Endothelial cell of umbilical vein (primary cell): ENCODE results near the gene PSMB2. TPM values are rescaled to one million over a fixed set of nuclear protein-coding genes. Genes with fewer than 3 reads are reported as not detected.

Source experiments
- BruUV-seq: library from RNA; stranded (reverse); fragments of 400-500 nt; replicated peaks from 2 replicates; lab custom pipeline; 2021; lab: Mats Ljungman, UMichigan
- CTCF ChIA-PET: fragments of 300-600, 350-600 bp; sonication (Branson Sonifier 250); formaldehyde crosslinking; loops from one replicate; lab custom pipeline; 2021; ENCODE audit warnings: antibody characterized with exemption, inconsistent platforms; lab: Charles Lee
- POLR2A ChIA-PET: fragments of 300-600, 350-600 bp; sonication (Branson Sonifier 250); formaldehyde crosslinking; loops from one replicate; lab custom pipeline; 2021; ENCODE audit warnings: antibody characterized with exemption, inconsistent platforms; lab: Charles Lee
- DNase-seq: peaks from one replicate; pipeline ENCODE4 v3.0.0-alpha.2; 2011; ENCODE audit warnings: low read depth, low spot score
- FAIRE-seq: peaks from 2 replicates; lab custom pipeline; 2011; peaks lifted over from hg19 to GRCh38; lab: Jason Lieb, UNC
- H2AFZ ChIP-seq: 2 replicates; pipeline ENCODE4 v1.6.0; 2012; ENCODE audit warnings: low read depth, low read length, control low read depth, inconsistent platforms
- H3K27ac ChIP-seq: 2 replicates; pipeline ENCODE4 v1.5.1; 2011; ENCODE audit warnings: low read depth, mild to moderate bottlenecking, control low read depth, low read length, moderate library complexity; ENCODE audit not compliant: insufficient read depth
- H3K27me3 ChIP-seq, 2 experiments: 2 replicates each; pipeline versions ENCODE4 v1.6.0 to v1.6.1; 2011; ENCODE audit warnings: low read length in 2 of 2, mixed read lengths in 1 of 2; ENCODE audit not compliant: control insufficient read depth in 2 of 2, insufficient read depth in 2 of 2
- H3K36me3 ChIP-seq, 2 experiments: 2 replicates in 1 of 2; 3 replicates in 1 of 2; pipeline ENCODE4 v1.5.1; 2011; ENCODE audit warnings: low read length in 2 of 2, mild to moderate bottlenecking in 1 of 2, moderate library complexity in 1 of 2; ENCODE audit not compliant: control insufficient read depth in 2 of 2, insufficient read depth in 2 of 2; ENCODE audit errors: extremely low read depth in 1 of 2
- H3K4me1 ChIP-seq: 3 replicates; pipeline ENCODE4 v1.5.1; 2011; ENCODE audit warnings: mild to moderate bottlenecking, low read length; ENCODE audit not compliant: control insufficient read depth, insufficient read depth; ENCODE audit errors: extremely low read depth
- H3K4me2 ChIP-seq: 2 replicates; pipeline ENCODE4 v1.6.1; 2011; ENCODE audit warnings: low read length, control low read depth, mixed read lengths; ENCODE audit not compliant: insufficient read depth
- H3K4me3 ChIP-seq, 3 experiments: fragments of 200-600 bp in 1 of 3; sonication (generic), shearing (Covaris generic) in 1 of 3; replicated peaks in 1 of 3; 2 replicates each; pipeline ENCODE4 v1.5.1; 2011 to 2016; ENCODE audit warnings: control low read depth in 3 of 3, low read length in 3 of 3, mild to moderate bottlenecking in 2 of 3, inconsistent platforms in 1 of 3, low read depth in 1 of 3, moderate library complexity in 1 of 3; ENCODE audit not compliant: insufficient read depth in 1 of 3
- H3K79me2 ChIP-seq: 2 replicates; pipeline ENCODE4 v1.6.0; 2012; ENCODE audit warnings: low read length, inconsistent platforms; ENCODE audit not compliant: control insufficient read depth, insufficient read depth
- H3K9ac ChIP-seq: replicated peaks from 2 replicates; pipeline ENCODE3; 2011; ENCODE audit warnings: low read length, control low read depth; ENCODE audit not compliant: insufficient read depth; ENCODE audit errors: extremely low read depth
- H3K9me1 ChIP-seq: replicated peaks from 3 replicates; pipeline ENCODE4 v1.6.0; 2011; ENCODE audit warnings: mild to moderate bottlenecking, low read length; ENCODE audit not compliant: control insufficient read depth, insufficient read depth; ENCODE audit errors: extremely low read depth
- H3K9me3 ChIP-seq: replicated peaks from 2 replicates; pipeline ENCODE4 v1.5.1; 2012; ENCODE audit warnings: low read length, inconsistent platforms; ENCODE audit not compliant: control insufficient read depth, insufficient read depth
- H4K20me1 ChIP-seq: replicated peaks from 2 replicates; pipeline ENCODE3; 2011; ENCODE audit warnings: mild to moderate bottlenecking, low read length; ENCODE audit not compliant: control insufficient read depth, insufficient read depth; ENCODE audit errors: extremely low read depth
- EZH2 ChIP-seq: IDR thresholded peaks from 2 replicates; pipeline ENCODE4 v1.6.1; 2012; ENCODE audit warnings: borderline replicate concordance, low read depth, mild to moderate bottlenecking, moderate library complexity, low read length, inconsistent platforms; ENCODE audit not compliant: severe bottlenecking
- FOS ChIP-seq: IDR thresholded peaks from 2 replicates; pipeline ENCODE4 v1.6.1; 2011; ENCODE audit warnings: mild to moderate bottlenecking, low read length, moderate library complexity, borderline replicate concordance; ENCODE audit not compliant: insufficient read depth
- JUN ChIP-seq: IDR thresholded peaks from 2 replicates; pipeline ENCODE4 v1.6.1; 2011; ENCODE audit warnings: borderline replicate concordance, low read depth; ENCODE audit not compliant: insufficient read length, insufficient read depth
- MAX ChIP-seq: IDR thresholded peaks from 2 replicates; pipeline ENCODE4 v1.6.1; 2011; ENCODE audit not compliant: insufficient read depth, insufficient read length
- POLR2A ChIP-seq: IDR thresholded peaks from 2 replicates; pipeline ENCODE4 v1.6.1; 2012; ENCODE audit warnings: low read depth, mild to moderate bottlenecking, control low read depth, low read length
- POLR2AphosphoS5 ChIP-seq: IDR thresholded peaks from 2 replicates; pipeline ENCODE4 v1.6.1; 2012; ENCODE audit warnings: low read depth, mild to moderate bottlenecking, control low read depth, low read length, moderate library complexity; ENCODE audit not compliant: insufficient read depth
- dilution Hi-C: fragments of 300-500 bp; cut with MboI; formaldehyde crosslinking; loops from one replicate; pipeline ENCODE4 v1.15.0; 2019; ENCODE audit warnings: low sequenced_read_pairs; ENCODE audit not compliant: extremely low pct_ligation_motif_present
- intact Hi-C: fragments of 100-400 bp; cut with micrococcal nuclease; formaldehyde crosslinking; loops from one replicate; pipeline ENCODE4 v1.10.0; 2022
- polyA plus RNA-seq, 4 experiments: library from polyadenylated mRNA; depleted of rRNA in 3 of 4; stranded (reverse) in 3 of 4; unstranded in 1 of 4; fragments of >200 nt; gene quantifications; 2 replicates each; pipeline versions ENCODE4 v1.2.1 to v1.2.3, GENCODE V29; 2011 to 2012; ENCODE audit warnings: missing spikeins in 1 of 4
- total RNA-seq: library from RNA; stranded (reverse); gene quantifications from 2 replicates; pipeline ENCODE4 v1.2.3, GENCODE V29; 2021

PSMB2 gene
- total and polyA plus RNA-seq, 2 donors (not counting 3 experiments of a cell fraction or from before 2014, with no cell fraction given) = 93.6 to 118 TPM

GRCh38 chr1:35592991-35593769, 48.1 kb downstream of the PSMB2 start:
- Histone ChIP-seq H3K36me3 (no peaks in the 10 kb centered on the region), H3K9ac (no peak overlapping the region), H3K27ac (no peak overlapping the region), H3K4me3 (no peak overlapping the region), H3K4me2 (no peak overlapping the region), H4K20me1 (no peaks in the 10 kb centered on the region), H3K27me3 (no peaks in the 10 kb centered on the region), H3K9me3 (no peaks in the 10 kb centered on the region), H2AFZ (no peak overlapping the region), H3K79me2 (no peaks in the 10 kb centered on the region), H3K9me1 (no peaks in the 10 kb centered on the region), H3K4me1 (no peaks in the 10 kb centered on the region)
- DNase-seq (no peak), FAIRE-seq (no peak)
- no peak for TF ChIP-seq EZH2
- TF ChIP-seq POLR2AphosphoS5 = no peak
- no peak for TF ChIP-seq POLR2A
- TF ChIP-seq JUN = no peak
- no peak for TF ChIP-seq FOS
- TF ChIP-seq MAX = no peak
- ChIA-PET POLR2A (no interaction called here), CTCF (interaction anchor here (0.6 to 1.6 kb wide), 4 partner anchors 26 to 346 kb away, joined by 3 to 4 read pairs (median 3); no protein-coding TSS in a partner anchor)
- intact Hi-C loops (no loop called here), dilution Hi-C loops (no loop called here)
- no TSS peak for BruUV-seq

GRCh38 chr1:35591211-35591610, 50.1 kb downstream of the PSMB2 start:
- Histone ChIP-seq H3K9me1 (no peaks in the 10 kb centered on the region), H3K9ac (no peak overlapping the region), H3K4me3 (no peak overlapping the region), H3K27me3 (no peaks in the 10 kb centered on the region), H4K20me1 (no peaks in the 10 kb centered on the region), H3K36me3 (no peaks in the 10 kb centered on the region), H3K9me3 (no peaks in the 10 kb centered on the region), H3K4me2 (no peak overlapping the region), H3K27ac (no peak overlapping the region), H2AFZ (no peak overlapping the region), H3K79me2 (no peaks in the 10 kb centered on the region), H3K4me1 (no peaks in the 10 kb centered on the region)
- FAIRE-seq = no peak
- intact Hi-C loops (no loop called here), dilution Hi-C loops (no loop called here)
- no TSS peak for BruUV-seq
- ChIA-PET POLR2A (no interaction called here), CTCF (interaction anchor here (1.1 kb wide), 1 partner anchor 124 kb away, joined by 3 read pairs; no protein-coding TSS in a partner anchor)
- TF ChIP-seq POLR2AphosphoS5 (no peak), POLR2A (no peak), EZH2 (no peak), JUN (no peak)
- no peak for DNase-seq
